Measurements from ENCODE around the gene FTO. TPM values are rescaled to one million over a fixed set of nuclear protein-coding genes. Genes with fewer than 3 reads are reported as not detected.

The FTO gene
- total RNA-seq, 1 donor from 2014 or later = 67.7 TPM

- intact Hi-C loops (cut with micrococcal nuclease) = no loop called here
These were observed 220.6 kb downstream of the FTO start for GRCh38 chr16:53924331-53925106.

- intact Hi-C loops (cut with micrococcal nuclease) = no loop called here
These were observed 221.1 kb downstream of the FTO start for GRCh38 chr16:53925107-53925410.

GRCh38 chr16:53925526-53925925, 221.6 kb downstream of the FTO start:
- intact Hi-C loops (cut with micrococcal nuclease) = no loop called here

- intact Hi-C loops (cut with micrococcal nuclease) = no loop called here
These were observed 222.3 kb downstream of the FTO start for GRCh38 chr16:53926209-53926608.

- intact Hi-C loops (cut with micrococcal nuclease) = no loop called here
These were observed 229.0 kb downstream of the FTO start for GRCh38 chr16:53932975-53933374.

GRCh38 chr16:53933407-53933806, 229.5 kb downstream of the FTO start:
- intact Hi-C loops (cut with micrococcal nuclease) = no loop called here

- intact Hi-C loops (cut with micrococcal nuclease) = no loop called here
These were observed 232.1 kb downstream of the FTO start for GRCh38 chr16:53936052-53936451.

GRCh38 chr16:53936529-53936928, 232.6 kb downstream of the FTO start:
- intact Hi-C loops (cut with micrococcal nuclease) = no loop called here

- intact Hi-C loops (cut with micrococcal nuclease) = no loop called here
These were observed 233.4 kb downstream of the FTO start for GRCh38 chr16:53937161-53937880.

- intact Hi-C loops (cut with micrococcal nuclease) = no loop called here
These were observed 240.1 kb downstream of the FTO start for GRCh38 chr16:53944025-53944424.

GRCh38 chr16:53945996-53946395, 242.0 kb downstream of the FTO start:
- intact Hi-C loops (cut with micrococcal nuclease) = loop anchor here (1.0 to 2.0 kb wide), 5 partner anchors 173 to 1519 kb away; no protein-coding TSS in a partner anchor

GRCh38 chr16:53946746-53947386, 242.9 kb downstream of the FTO start:
- intact Hi-C loops (cut with micrococcal nuclease) = loop anchor here (1.0 to 2.0 kb wide), 5 partner anchors 174 to 1518 kb away; no protein-coding TSS in a partner anchor

GRCh38 chr16:53947642-53948041, 243.7 kb downstream of the FTO start:
- intact Hi-C loops (cut with micrococcal nuclease) = loop anchor here (2.0 kb wide), 3 partner anchors 175 to 1311 kb away; no protein-coding TSS in a partner anchor

GRCh38 chr16:53948326-53948725, 244.4 kb downstream of the FTO start:
- intact Hi-C loops (cut with micrococcal nuclease) = no loop called here

GRCh38 chr16:53948734-53949430, 244.9 kb downstream of the FTO start:
- intact Hi-C loops (cut with micrococcal nuclease) = no loop called here

GRCh38 chr16:53949715-53950410, 245.9 kb downstream of the FTO start:
- intact Hi-C loops (cut with micrococcal nuclease) = no loop called here

- intact Hi-C loops (cut with micrococcal nuclease) = no loop called here
These were observed 246.7 kb downstream of the FTO start for GRCh38 chr16:53950677-53951076.

GRCh38 chr16:53952215-53953208, 248.6 kb downstream of the FTO start:
- intact Hi-C loops (cut with micrococcal nuclease) = loop anchor here (1.0 to 2.0 kb wide), 4 partner anchors 40 to 1750 kb away; partner anchors contain the start of gene FTO

- intact Hi-C loops (cut with micrococcal nuclease) = loop anchor here (2.0 kb wide), 3 partner anchors 41 to 1749 kb away; no protein-coding TSS in a partner anchor
These were observed 249.4 kb downstream of the FTO start for GRCh38 chr16:53953336-53953735.
